GM19467 (cell line): ENCODE measurements around the gene SEMA5A.

ENCODE experiments used
- ATAC-seq: cut with Tn5 transposase; IDR thresholded peaks from one replicate; pipeline ENCODE4 v1.9.1; 2021; ENCODE audit warnings: mild to moderate bottlenecking, moderate library complexity; ENCODE audit not compliant: unreplicated experiment

SEMA5A gene, protein sequence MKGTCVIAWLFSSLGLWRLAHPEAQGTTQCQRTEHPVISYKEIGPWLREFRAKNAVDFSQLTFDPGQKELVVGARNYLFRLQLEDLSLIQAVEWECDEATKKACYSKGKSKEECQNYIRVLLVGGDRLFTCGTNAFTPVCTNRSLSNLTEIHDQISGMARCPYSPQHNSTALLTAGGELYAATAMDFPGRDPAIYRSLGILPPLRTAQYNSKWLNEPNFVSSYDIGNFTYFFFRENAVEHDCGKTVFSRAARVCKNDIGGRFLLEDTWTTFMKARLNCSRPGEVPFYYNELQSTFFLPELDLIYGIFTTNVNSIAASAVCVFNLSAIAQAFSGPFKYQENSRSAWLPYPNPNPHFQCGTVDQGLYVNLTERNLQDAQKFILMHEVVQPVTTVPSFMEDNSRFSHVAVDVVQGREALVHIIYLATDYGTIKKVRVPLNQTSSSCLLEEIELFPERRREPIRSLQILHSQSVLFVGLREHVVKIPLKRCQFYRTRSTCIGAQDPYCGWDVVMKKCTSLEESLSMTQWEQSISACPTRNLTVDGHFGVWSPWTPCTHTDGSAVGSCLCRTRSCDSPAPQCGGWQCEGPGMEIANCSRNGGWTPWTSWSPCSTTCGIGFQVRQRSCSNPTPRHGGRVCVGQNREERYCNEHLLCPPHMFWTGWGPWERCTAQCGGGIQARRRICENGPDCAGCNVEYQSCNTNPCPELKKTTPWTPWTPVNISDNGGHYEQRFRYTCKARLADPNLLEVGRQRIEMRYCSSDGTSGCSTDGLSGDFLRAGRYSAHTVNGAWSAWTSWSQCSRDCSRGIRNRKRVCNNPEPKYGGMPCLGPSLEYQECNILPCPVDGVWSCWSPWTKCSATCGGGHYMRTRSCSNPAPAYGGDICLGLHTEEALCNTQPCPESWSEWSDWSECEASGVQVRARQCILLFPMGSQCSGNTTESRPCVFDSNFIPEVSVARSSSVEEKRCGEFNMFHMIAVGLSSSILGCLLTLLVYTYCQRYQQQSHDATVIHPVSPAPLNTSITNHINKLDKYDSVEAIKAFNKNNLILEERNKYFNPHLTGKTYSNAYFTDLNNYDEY

DNA sequence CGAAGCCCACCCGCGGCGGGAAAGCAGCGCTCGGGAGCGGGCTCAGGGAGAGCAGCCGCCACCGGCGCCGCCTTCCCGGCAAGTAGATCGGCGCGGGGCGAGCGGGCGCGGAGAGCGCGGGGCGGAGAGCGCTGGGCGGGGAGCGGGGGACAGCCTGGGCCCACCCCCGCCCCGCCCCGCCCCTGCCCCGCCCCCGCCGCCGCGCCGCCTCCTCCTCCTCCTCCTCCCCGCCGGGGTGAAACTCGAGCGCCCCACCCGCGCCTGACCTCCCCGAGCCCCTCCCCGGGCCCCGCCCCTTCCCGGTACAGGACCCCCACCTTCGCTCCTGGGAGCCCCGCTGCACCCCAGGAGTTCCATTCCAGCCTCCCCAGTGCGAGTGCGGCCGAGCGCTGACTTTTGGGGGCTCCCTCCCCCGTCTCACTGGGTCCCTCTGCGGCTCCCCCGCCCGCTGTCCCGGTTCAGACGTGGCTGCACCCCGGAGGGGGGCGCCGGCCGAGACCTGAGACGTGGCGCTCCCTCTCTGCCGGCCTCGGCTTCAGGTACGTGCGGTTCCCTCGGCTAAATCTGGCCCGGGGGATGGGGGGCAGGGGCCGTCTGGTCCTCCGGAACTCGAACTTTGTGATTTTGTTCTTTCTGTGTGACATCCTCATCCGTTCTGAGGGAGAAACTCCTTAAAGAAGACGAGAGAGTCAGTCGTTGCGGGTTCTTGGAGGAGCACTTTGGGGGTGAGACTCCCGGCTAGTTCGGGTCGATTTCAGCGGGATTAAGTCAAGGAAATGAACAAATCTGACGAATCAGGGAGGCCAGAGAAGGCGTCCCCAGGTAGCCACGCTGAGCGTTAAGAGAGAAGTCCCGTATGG lies at the start of gene SEMA5A:
Gene SEMA5A, minus strand, starts transcription at position 84 of the 860 bp plus-strand sequence. CDS start 166,129 bp downstream, outside the sequence.
- ATAC-seq = no peak

- no peak for ATAC-seq
These were observed 49.0 kb upstream of the SEMA5A start for GRCh38 chr5:9594913-9595312.

DNA sequence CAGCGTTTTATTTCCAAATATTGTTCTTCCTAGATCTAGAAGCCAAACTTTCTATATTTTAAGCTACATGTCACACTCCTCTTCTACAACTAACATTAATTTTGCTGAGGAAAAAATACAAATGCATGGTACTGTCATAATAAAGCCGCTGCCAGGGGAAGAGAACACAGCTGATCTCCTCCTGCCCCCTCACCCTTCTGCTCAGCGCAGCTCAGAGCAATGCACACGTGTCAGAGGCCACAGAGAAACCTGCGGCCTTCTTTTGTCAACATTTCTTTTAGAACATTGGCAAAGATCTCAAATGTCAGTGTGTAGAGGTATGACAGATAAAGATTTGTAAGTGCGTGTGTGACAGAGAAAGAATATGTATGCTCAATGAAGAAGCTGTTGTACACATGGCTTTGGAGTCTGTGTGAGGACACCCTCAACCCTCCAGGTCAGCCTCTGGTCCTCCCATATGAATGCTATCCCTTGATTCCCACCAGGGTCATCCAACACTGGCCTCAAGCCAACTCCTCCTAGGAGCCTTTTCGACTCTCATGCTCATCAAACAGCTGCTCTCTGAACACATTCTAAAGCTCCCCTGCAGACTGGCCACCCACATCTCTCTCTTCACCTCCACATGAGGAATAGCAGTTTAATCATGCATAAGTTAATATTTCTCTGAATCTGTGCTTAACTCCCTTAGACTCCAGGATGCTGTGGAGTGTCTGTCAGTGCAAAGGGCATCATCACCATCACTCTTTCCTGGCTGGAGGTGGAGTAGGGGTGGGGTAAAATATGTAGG lies 43.4 kb upstream of the SEMA5A start:
- ATAC-seq = no peak

GRCh38 chr5:9588254-9588653 lies 42.4 kb upstream of the SEMA5A start:
- ATAC-seq = no peak

- no peak for ATAC-seq
These were observed 41.3 kb upstream of the SEMA5A start for GRCh38 chr5:9587135-9587534.

DNA sequence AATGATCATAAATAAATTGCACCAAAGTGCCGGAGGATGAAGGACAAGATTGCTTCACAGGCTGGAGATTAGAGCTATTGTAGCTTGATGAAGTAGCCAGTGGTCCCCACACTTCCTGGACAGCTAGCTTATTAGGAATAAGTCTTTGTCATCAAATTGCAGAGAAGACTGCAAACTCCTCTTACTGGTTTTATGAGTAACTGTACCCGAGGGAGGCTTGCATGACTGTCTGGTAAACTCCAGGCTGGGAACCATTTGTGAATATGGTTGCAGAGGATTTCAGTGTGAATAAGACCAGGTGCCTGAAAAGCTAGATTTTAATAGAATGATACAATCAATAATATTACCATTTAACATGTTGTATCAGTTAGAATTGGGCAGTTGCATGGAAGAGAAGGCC lies 36.5 kb upstream of the SEMA5A start:
- no peak for ATAC-seq

GRCh38 chr5:9573796-9574195 lies 27.9 kb upstream of the SEMA5A start:
- ATAC-seq = no peak

DNA sequence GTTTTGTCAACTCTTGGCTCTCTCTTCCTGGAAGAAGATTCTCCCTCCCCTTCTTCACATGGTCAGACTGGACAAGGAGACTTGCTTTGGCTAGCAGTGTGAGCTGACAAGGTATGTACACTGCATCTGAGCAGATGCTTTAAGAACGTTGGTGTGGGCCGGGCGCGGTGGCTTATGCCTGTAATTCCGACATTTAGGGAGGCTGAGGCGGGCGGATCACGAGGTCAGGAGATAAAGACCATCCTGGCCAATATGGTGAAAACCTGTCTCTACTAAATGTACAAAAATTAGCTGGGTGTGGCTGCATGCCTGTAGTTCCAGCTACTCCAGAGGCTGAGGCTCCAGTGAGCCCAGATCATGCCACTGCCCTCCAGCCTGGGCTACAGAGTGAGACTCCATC lies 26.4 kb upstream of the SEMA5A start:
- ATAC-seq = no peak

- no peak for ATAC-seq
These were observed 25.0 kb upstream of the SEMA5A start for GRCh38 chr5:9570876-9571275.

DNA sequence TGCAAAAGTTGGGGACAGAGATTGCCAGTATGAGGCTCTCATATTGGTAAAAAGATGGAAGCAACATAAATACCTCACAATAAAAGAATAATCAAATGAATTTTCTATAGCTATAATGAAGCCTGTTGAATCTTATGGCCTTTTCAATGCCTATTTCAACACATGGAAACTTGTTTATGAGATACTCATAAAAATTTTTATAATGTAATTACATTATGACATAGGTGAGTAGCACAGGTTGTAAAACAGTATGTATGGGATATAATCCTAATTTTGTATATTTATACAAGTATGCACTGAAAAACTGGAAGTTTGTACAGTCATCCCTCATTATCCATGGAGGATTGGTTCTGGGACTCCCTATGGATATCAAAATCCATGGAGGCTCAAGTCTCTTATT lies 21.2 kb upstream of the SEMA5A start:
- no peak for ATAC-seq

DNA sequence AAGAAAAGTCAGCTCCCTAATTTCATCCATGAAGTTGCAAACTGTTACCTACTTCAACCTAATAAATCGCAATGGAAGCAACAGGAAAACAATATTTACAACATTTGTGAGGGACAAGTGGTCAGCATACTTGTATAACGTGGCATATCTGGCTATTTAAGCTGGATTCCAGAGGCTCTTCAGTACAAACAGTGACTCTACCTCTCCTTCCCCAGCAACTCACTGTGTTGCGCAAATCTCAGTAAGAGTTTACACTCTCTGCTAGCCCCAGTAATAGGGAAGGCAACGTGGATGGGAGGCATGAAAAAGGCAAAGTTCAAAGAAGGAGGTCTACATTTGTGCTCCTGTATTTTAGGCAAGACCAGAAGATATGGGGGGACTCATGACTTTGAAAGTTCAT lies 18.9 kb upstream of the SEMA5A start:
- ATAC-seq = no peak

GRCh38 chr5:9562141-9562540 lies 16.3 kb upstream of the SEMA5A start:
- no peak for ATAC-seq

DNA sequence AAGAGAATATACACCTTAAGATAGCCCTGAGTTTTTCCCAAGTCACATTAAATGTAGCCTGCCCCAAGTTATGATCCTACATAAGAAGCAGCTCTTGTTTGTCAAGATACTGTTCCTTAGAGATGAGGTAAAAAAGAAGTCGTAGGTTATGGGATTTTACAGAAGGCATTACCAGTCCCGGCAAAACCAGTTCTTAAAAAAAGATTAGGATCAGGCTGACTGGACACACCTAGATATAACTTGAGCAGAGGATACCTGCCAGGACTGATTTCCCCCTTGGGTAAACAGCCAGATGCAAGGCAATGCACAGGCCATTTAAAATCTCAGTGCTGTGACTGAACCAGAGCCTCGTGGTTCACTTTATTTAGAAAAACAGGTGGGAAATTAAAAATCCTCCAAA lies 14.1 kb upstream of the SEMA5A start:
- ATAC-seq = no peak

DNA sequence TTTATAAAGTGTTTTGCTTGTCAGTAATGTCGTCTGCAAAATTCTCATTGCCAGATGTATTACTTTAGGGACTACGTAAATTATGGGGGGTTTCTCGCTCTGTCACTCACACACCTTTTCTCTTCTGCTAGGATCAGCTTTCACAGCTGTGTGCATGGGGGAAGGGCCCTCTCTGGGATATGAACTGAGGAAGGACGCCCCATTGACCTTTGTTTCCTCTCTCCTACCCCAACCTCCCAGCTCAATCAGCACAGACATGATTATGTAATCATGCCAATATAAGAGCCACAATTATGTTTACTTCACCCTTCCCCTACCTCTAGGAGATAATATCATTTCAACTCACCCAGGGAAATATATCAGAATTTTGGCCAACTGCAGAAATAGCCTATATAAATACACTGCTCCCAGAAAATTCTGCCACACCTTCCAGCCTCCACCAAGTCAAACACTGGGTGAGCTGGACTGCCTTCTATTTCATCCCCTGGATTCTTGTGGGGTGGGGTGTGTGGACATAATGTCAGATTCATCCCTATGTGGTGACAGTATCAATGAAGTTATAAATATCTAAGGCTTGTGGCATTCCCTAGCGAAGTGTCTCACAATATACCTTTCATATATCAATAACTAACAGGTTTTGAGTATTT lies 12.6 kb upstream of the SEMA5A start:
- ATAC-seq = no peak

DNA sequence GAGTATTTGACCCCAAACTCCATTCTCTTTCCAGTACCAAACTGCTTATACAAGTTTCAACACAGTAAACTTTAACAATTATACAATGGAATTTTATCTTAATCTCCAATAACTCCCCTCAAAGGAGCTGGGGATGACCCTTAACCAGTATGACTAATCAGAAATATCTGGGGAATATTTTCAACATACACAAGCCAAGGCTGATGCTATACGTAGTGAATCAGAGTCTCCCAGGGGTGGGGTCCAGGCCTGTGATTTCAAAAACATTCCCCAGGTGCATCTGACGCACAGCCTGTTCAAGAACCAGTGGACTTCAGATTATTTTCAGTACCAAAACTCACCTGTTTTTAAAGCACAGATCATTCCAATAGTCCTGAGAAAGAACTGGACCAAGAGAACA lies 11.8 kb upstream of the SEMA5A start:
- ATAC-seq = no peak

GRCh38 chr5:9555961-9556360 lies 10.1 kb upstream of the SEMA5A start:
- no peak for ATAC-seq

DNA sequence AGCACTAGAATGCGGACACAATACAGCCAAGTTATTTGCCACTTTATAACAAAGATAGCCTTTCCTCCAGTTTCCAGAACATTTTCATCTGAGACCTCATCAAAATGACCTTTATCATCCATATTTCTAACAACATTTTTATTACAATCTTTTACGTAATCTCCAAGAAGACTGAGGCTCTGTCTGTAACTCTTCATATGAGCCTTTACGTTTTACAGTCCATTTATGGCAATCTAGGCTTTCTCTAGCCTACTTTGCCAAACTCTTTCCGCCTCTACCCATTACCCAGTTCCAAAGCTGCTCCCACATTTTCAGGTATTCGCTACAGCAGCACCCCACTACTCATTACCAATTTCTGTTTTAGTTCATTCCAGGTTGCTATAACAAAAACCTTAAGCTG lies 8.2 kb upstream of the SEMA5A start:
- ATAC-seq = no peak

DNA sequence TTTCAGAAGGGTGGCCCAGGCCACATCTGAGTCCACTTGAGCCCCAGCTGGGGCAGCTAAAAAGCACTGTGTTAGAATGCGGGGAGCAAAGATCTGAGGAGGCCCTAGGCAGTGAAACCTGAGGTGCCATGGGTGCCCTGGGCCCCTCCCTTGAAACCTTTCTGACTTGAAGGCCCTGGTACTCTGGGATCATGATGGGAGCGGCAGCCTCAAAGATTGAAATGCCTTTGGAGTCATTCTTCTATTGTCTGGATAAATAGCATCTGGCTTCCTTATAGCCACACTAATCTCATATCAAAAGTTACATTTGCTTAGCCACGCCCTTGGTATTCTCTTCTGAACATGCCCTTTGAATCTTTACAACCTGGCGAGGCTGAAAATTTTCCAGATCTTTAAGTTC lies 7.7 kb upstream of the SEMA5A start:
- ATAC-seq = no peak
